Testis (tissue), 3 donors: ENCODE results near the gene PI4KA. TPM values are rescaled to one million over a fixed set of nuclear protein-coding genes. Genes with fewer than 3 reads are reported as not detected.
A peak's percentile ranks its signal among the peaks of the same experiment; 100 is the strongest.

Experiments used
- DNase-seq: peaks from one replicate; pipeline ENCODE4 v3.0.0-alpha.2; 2019
- H3K27ac ChIP-seq, 2 donors: fragments of 200-600 bp; sonication (generic); one replicate each; pipeline ENCODE4 v1.5.1; 2019
- H3K27me3 ChIP-seq: fragments of 200-600 bp; sonication (generic); one replicate; pipeline ENCODE4 v1.5.1; 2019
- H3K36me3 ChIP-seq: fragments of 200-600 bp; sonication (generic); one replicate; pipeline ENCODE4 v1.5.1; 2017; ENCODE audit warnings: low read depth; ENCODE audit errors: missing control alignments
- H3K4me1 ChIP-seq: fragments of 200-600 bp; sonication (generic); one replicate; pipeline ENCODE4 v1.5.1; 2019
- H3K4me3 ChIP-seq, 2 donors: fragments of 200-600 bp; sonication (generic); one replicate each; pipeline ENCODE4 v1.5.1; 2017 to 2019
- H3K9me3 ChIP-seq: fragments of 200-600 bp; sonication (generic); one replicate; pipeline ENCODE4 v1.5.1; 2017
- CTCF ChIP-seq, 3 experiments: fragments of 450-650 bp in 2 of 3; fragments of 200-600 bp in 1 of 3; sonication (generic) in 1 of 3; IDR thresholded peaks; one replicate each; pipeline ENCODE4 v1.5.1; 2016 to 2019; ENCODE audit warnings: antibody characterized with exemption in 3 of 3, mild to moderate bottlenecking in 2 of 3, moderate library complexity in 1 of 3
- POLR2A ChIP-seq: fragments of 450-650 bp; IDR thresholded peaks from one replicate; pipeline ENCODE4 v1.6.1; 2017; ENCODE audit warnings: antibody characterized with exemption, mild to moderate bottlenecking, moderate library complexity
- WGBS, 2 donors: methylation state at CpG; one replicate each; pipeline ENCODE4 v1.1.5; 2018; 5-methylcytosine and 5-hydroxymethylcytosine counted together
- intact Hi-C: fragments of 100-400 bp; cut with DNase I; formaldehyde crosslinking; loops from one replicate; pipeline ENCODE4 v1.15.1; 2023; ENCODE audit warnings: low total_unique reads
- polyA plus RNA-seq: library from polyadenylated mRNA; stranded (reverse); fragments of 350-450 nt; fragmentation: Illumina TruSeq; extraction: RNeasy Lipid Tissue Mini Kit (QIAGEN cat#74804); gene quantifications from one replicate; pipeline ENCODE4 v1.2.3, GENCODE V29; 2014; ENCODE audit warnings: low read depth, low replicate concordance; ENCODE audit not compliant: insufficient read depth
- total RNA-seq, 2 donors: library from RNA; depleted of rRNA; stranded (reverse); fragments of >200 nt; gene quantifications; one replicate each; pipeline ENCODE4 v1.2.3, GENCODE V29; 2016

PI4KA gene
- total and polyA plus RNA-seq, 3 donors from 2014 or later: 124 to 196 (median 140) TPM

GRCh38 chr22:20807315-20807752 is 51.3 kb downstream of the PI4KA start:
- Histone ChIP-seq H3K4me1 (no peaks in the 10 kb centered on the region), H3K4me3 (no peak overlapping the region), H3K27ac (no peak overlapping the region), H3K27me3 (no peaks in the 10 kb centered on the region), H3K9me3 (no peaks in the 10 kb centered on the region), H3K36me3 (peaks cover 3% of the 10 kb centered on the region)
- DNase-seq: no peak
- intact Hi-C loops: no loop called here
- WGBS, 2 donors: 91 to 96% methylated on average over 4 of the region's 4 CpGs
- TF ChIP-seq POLR2A (no peak), CTCF (IDR thresholded peaks at IDR 0.05) (no peak)

- Histone ChIP-seq H3K4me1 (no peaks in the 10 kb centered on the region), H3K36me3 (peaks cover 3% of the 10 kb centered on the region), H3K27ac (no peak overlapping the region), H3K9me3 (no peaks in the 10 kb centered on the region), H3K27me3 (no peaks in the 10 kb centered on the region), H3K4me3 (no peak overlapping the region)
- 76 to 88% methylated on average over 3 of the region's 3 CpGs for WGBS, 2 donors
- intact Hi-C loops: no loop called here
- TF ChIP-seq CTCF (IDR thresholded peaks at IDR 0.05) (no peak), POLR2A (no peak)
- no peak for DNase-seq
Measured at GRCh38 chr22:20805972-20806471, 52.6 kb downstream of the PI4KA start.

GRCh38 chr22:20804650-20805049 is 54.0 kb downstream of the PI4KA start:
- H3K4me1 ChIP-seq: no peaks in the 10 kb centered on the region
- no peaks in the 10 kb centered on the region for H3K9me3 ChIP-seq
- H3K27ac ChIP-seq: no peak overlapping the region
- H3K36me3 ChIP-seq: peaks cover 3% of the 10 kb centered on the region
- intact Hi-C loops: no loop called here
- TF ChIP-seq POLR2A (no peak), CTCF (IDR thresholded peaks at IDR 0.05) (no peak)
- 84 to 91% methylated on average over 3 to 6 of the region's 6 CpGs for WGBS, 2 donors
- no peak for DNase-seq
- no peak overlapping the region for H3K4me3 ChIP-seq
- no peaks in the 10 kb centered on the region for H3K27me3 ChIP-seq

- Histone ChIP-seq H3K9me3 (no peaks in the 10 kb centered on the region), H3K36me3 (no peaks in the 10 kb centered on the region), H3K4me1 (no peaks in the 10 kb centered on the region), H3K27ac (no peak overlapping the region), H3K27me3 (no peaks in the 10 kb centered on the region), H3K4me3 (no peak overlapping the region)
- TF ChIP-seq POLR2A: no peak
- TF ChIP-seq CTCF (IDR thresholded peaks at IDR 0.05): peak in 2 of 3 experiments; percentile 14 to 39
- peak; percentile 60 for DNase-seq
- intact Hi-C loops: no loop called here
- 71 to 81% methylated on average over 7 to 11 of the region's 11 CpGs for WGBS, 2 donors
Measured at GRCh38 chr22:20803696-20804324, 54.8 kb downstream of the PI4KA start.
